Fibroblast of skin of right quadriceps (primary cell): ENCODE results near the gene SPTBN5.

Source experiments
- DNase-seq: peaks from one replicate; pipeline ENCODE4 v3.0.0-alpha.2; 2013

Gene SPTBN5

DNA sequence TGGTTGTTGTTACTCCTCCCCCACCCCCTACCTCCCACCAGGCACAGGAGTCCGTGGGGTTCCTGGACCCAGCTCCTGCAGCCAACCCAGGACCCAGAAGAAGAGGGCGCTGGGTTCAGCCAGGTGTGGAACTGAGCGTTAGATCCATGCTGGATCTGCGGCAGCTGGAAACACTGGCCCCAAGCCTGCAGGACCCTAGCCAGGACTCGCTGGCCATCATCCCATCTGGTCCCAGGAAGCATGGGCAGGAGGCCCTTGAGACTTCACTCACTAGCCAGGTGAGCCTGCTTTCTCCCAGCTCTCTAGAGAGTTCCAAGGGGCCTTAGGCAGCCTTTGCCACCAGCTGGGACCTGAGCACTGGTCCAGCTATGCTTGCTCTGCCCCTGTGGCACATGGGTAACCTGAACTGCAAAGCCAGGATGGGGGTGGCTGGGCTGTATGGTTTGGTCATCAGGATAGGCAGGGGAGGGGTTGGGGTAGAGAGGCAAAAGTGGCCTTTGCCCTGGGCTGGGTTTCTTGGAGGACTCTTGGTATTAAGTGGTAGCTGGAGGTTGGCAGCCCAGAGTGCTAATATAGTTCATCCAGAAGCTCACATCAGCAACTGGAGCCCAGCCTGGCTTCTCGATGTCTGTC, 72.9 kb downstream of the SPTBN5 start:
- no peak for DNase-seq

DNA sequence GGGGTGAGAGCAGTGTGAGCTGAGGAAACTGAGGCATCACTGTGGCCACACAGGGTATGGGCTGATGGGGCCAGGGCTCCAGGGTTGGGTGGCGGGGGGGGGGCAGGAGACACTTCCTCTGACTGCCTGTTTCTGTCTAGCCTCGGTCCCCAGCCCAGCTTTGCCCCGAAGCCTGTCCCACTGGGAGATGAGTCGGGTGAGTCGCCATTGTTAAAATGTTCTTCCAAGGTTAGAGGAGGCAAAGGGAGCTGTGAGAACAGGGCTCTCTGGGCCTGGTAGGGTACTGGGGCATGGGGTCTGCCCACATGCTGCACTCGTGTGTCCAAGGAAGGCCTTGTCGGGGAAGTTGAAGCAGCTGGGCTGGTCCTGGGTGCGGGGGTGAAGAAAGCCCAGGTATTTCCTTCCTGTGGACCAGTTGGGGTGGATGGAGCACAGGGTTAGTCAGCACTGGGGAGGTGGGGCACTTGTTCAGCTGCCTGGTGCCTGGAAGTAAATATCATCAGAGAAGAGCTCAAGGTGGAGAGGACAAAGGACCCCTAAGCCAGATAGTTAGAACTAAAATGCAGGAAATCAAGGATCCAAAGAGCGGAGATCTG, 74.3 kb downstream of the SPTBN5 start:
- peak; percentile 15 for DNase-seq

DNA sequence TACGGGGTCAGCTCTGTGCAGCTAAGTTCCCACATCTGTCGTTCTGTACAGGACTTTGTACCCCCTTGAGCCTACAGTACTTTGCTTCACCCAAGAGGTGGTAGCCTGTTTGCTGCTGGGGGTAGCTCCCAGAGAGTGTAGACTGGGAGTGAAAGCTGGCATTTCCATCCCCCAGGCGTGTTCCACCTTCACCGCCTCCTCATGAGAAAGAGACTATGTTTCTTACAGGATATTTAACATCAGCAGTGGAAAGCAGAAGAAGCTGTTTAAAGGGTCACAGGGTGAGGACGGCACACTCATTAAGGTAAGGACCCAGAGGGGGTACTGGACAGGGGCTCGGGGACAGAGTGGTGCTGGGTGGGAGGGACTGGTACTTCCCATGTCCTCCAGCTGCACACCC, 76.1 kb downstream of the SPTBN5 start:
- DNase-seq: no peak

DNA sequence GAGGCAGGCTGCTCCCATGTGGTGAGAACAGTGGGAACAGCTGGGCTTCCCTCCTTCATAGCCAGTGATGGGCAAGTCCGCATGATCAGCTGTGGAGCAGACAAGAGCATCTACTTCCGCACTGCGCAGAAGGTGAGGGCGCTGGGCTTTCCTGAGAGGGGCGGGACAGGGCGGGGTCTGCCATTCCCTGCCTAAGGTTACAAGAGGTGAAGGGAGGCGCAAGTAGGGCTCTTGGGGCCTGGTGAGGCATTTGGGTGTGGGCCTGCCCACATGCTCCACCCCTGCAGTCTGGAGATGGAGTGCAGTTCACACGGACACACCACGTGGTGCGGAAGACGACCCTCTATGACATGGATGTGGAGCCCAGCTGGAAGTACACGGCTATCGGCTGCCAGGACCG, 76.5 kb downstream of the SPTBN5 start:
- DNase-seq: no peak

DNA sequence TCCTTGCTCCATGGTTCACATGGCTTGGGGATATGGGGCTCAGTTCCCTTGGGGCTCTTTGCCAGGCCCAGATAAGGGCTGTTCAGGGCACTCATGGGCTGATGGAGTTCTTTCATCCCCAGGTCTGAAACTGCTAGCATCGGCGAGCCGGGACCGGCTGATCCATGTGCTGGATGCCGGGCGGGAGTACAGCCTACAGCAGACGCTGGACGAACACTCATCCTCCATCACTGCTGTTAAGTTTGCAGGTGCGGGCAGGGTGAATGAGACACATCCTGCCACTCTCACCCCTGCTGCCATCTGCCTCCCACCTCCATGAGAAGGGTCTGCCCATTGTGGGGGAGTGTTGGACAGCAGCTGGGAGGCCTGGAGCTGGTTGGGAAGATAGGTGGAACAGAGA, 77.1 kb downstream of the SPTBN5 start:
- DNase-seq: no peak

DNA sequence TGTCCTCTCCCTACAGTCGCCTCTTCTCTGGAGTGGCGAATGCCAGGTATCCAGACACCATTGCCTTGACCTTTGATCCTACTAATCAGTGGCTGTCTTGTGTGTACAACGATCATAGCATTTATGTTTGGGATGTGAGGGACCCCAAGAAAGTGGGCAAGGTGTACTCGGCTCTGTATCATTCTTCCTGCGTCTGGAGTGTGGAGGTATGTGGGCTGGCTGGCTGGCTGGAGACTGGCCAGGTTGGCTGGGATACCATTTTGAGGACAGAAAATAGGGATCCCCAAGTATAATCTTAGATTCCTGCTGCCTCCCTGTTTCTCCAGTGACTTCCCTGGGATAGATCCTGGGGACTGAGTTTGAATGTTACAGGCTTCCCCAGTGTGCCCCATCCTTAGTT, 79.3 kb downstream of the SPTBN5 start:
- no peak for DNase-seq

DNA sequence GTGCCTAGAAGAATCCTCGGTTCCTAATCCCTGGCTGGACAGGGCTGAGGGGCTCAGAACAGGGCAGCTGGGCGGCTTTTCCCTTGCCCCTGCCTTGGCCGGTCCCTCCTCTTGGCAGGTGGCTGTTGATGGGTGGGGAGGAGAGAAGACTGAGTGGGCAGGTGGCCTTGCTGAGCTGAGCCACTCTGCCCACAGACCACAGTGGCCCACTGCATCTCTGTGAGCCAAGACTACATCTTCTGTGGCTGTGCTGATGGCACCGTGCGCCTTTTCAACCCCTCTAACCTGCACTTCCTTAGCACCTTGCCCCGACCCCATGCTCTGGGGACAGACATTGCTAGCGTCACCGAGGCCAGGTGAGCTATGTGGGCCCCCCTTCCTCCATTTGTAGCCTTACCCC, 80.4 kb downstream of the SPTBN5 start:
- no peak for DNase-seq

DNA sequence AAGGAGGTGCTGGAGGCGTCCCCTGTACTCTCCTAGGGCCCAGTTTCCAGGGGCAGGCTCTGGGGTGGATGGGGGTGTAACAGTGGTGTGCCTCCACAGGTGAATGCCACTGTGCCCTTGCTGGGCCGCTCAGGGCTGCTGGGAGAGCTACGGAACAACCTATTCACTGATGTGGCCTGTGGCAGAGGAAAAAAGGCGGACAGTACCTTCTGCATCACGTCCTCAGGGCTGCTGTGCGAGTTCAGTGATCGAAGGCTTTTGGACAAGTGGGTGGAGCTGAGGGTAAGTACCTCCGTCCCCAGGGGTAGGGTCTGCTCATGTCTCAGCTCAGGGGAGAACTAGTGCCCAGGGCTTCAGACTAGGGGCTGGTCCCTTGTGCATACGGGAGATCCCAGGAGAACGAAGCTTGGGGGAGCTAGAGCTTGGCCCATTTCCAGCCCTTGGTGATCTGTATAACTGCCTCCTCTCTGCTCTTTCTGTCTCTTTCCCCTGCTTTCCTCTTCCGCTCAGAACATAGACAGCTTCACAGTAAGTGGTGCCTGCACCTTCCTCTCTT, 81.0 kb downstream of the SPTBN5 start:
- DNase-seq: no peak

DNA sequence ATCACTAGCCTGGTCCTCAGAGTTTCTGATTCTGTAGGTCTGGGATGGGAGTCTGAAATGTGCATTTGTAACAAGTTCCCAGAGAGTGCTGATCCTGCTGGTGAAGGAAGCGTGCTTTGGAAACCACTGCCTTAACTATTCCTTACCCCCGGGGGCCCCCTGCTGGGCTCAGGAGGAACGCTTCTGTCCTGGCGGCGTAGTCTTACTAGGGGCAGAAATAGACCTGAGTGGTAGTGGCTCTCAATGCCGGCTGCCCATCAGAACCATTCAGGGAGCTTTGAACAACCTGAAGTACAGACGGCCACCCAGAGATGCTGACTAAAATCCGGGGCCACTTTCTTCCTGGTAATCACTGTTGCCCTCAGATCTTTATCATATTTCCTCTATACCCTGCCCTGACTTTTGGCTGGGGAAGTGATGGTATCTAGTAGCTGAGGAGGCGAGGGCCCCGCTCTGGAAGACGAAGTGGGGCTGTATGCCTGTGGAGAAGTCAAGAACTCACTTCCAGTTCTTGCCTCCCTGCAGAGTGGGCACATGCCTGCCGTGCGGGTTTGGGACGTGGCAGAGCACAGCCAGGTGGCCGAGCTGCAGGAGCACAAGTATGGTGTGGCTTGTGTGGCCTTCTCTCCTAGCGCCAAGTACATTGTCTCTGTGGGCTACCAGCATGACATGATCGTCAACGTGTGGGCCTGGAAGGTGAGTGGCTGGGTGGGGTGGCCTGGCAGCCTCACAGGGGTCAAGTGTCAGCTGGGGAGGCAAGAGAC, 82.2 kb downstream of the SPTBN5 start:
- DNase-seq: peak; percentile 75

DNA sequence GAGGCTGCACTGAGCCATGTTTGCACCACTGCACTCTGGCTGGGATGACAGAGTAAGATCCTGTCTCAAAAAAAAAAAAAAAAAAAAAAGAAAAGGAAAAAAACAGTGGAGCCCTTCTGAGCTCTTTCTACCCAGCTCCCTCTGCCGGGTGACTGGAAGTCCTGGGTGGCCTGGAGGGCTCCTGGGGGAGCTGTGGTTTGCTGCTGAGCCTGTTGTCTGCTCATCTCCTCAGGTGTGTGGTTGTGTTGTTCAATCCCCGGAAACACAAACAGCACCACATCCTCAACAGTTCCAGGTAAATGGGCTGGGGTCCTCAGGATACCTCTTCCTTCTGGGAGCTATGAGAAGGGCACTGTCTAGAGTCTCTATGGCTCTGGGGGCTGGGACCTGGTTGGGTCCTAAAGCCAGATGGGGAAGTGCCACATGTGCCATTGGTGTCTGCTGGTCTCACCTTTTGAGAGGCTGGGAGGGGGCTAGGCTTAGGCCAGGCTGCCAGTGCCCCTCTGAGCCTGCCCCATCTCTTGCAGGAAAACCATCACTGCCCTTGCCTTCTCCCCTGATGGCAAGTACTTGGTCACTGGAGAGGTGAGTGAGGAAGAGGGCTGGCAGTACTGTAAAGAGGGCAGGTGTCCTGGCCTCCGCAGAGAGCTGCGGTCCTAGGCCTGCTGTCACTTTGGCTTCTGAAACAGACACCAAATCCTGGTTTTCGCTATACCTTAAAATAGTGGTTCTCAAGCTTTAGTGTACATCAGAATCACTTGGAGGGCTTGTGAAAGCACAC, 83.0 kb downstream of the SPTBN5 start:
- DNase-seq: no peak

DNA sequence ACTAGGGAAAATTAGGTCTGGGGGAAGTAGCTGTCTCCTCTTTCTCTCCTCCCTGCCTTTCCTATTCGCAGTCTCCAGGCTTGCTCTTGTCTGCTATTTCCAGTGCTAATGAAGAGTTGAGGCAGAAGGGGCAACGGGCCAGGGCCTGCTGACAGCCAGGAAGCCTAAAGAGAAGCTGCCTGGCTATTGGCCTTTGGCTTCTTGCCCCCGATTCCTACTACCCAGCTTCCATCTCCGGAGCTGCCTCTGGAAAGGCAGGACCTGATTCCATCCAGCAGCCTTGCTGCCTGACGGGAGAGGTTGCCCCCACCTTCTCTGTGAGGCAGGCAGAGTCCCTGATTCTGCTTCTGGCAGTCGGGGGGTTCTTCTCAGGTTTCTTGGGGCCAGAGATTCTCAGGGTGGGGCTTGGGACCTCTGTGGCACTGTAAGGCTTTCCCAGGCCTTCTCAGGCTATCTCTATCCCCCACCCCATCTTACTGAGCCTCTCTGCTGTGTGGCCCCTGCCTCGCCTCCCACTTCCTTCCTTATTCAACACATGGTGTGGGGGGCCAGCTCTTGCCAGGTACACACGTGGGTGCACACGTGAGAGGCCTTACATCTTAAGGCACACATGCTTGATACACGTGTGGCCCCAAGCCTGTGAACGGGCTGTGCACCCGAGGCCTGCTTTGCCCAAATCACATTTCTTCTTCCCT, 84.2 kb downstream of the SPTBN5 start:
- no peak for DNase-seq

DNA sequence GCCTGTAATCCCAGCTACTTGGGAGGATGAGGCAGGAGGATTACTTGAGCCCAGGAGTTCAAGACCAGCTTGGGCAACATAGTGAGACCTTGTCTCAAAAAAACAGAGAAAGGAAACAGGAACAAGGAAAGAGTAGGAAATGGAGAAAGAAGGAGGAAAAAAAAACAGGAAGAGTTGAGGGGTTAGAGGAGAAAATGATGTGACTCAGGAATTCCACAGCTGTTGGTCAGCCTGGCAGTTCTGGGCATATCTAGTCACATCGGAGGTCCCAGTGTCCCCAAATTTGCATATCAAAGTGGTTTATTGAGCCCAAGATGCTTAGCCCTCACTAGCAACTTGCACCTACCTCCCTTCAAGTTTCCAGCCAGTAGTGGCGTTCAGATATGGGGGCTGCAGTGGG, 84.7 kb downstream of the SPTBN5 start:
- DNase-seq: no peak

DNA sequence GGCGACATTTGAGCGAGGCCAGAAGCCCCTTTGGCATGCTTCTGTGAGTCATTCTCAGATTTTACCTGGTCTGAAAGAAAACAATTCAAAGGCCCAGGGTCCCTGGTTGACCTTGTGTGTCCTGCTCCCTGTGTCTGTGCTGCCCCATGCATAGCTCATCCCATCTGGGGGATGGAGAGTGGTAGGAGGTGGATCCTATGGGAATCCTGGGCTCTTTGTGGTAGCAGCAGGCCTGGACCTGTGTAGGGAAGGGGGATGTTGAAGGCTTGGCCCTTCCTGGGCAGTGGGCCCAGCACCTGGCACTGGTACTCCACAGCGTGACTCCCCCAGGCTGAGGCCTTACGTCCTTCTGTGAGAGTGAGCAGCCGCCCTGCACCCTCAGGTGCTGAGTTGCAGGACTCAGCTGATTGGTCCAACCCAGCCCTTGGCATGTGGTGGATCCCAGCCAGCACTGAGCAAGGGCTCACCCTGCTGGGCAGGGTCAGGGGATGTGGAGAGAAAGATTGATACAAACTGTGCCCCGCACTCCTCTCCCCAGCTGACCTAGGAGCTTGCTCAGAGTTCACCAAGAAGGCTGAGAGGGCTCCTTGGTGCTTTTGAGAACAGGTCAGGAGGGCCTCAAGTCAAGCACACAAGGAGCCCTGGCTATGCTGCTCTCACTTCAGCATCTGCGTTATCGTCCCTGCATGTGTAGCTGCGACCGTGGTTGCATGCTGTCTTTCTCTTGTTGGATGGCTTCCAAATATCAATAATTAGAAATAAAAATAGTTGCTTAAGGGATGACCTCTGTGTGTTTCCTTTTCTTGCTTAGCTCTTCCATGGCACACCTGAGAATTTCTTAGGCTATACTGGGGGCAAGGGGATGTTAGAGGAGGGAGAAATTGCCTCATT, 87.3 kb downstream of the SPTBN5 start:
- DNase-seq: no peak

DNA sequence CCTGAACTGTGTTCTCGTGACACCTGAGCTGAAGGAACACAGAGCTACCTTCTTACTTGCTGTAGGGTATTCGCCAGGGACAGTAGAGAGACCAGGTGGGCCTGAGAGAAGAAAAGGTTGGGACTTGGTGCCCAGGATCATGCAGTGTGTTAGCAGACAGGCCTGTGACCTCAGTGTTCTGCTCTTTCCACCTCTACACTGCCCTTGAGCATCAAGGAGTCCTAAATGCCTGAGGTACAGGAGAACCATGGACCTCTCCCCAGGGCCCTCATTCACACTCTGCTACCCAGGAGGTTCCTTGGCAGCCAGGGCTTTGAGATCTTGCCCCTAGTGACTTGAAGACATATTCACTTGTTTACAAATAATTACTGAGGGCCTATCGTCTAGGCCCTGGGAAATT, 88.1 kb downstream of the SPTBN5 start:
- DNase-seq: no peak

DNA sequence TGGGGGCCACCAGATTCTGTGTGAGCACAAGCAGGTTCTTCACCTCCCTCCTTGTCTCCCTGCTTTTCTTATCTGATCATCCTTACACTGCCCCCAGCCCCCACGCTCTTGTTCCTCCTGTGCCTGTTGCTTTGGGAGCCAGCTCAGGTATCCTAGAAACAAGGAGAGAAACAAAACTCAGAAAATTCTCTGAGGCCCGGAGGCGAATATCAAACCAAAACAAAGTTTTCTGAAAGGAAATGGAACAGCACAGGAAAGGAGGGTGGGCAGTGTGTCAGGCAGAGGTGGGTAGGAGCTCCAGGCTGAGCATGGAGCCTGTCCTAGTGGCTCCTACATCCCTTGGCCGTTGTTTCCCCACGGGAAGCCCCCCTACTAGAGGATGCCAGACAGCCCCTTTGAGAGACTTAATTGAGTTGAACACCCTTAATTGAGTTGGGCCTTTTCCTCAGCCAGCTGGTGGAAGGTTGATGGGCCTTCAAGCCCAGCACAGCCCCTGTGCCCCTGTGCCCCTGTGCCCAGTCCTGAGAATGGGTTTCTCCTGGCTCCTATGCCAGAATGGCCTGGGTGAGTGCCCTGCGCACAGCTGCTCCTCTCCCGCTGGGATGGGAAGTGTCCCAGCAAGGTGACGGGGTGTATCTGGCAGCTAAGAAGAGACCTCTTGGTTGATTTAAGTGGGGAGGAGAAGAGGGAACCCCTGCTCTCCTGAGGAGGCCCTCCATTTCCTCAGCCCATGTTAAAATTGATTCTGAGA, 88.8 kb downstream of the SPTBN5 start:
- DNase-seq: no peak

DNA sequence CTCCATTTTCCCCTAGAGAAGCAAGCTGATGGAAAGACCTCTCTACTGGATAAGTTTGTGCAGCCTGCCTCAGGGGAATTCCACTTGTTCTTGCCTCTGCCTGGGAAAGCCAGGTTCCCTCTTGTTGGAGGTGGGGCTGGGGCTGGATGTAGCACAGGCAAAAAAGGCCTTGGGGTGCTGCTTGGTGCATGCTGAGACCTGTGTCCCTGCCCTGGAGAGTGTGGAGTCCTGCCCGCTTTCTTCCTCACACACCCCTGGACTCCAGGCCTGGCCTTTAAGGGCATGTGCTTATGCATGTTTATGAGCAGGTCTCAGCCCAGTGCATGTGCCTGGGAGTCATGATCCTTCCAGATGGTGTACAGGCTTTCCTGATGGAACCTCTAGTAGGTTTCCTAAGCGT, 89.5 kb downstream of the SPTBN5 start:
- no peak for DNase-seq

DNA sequence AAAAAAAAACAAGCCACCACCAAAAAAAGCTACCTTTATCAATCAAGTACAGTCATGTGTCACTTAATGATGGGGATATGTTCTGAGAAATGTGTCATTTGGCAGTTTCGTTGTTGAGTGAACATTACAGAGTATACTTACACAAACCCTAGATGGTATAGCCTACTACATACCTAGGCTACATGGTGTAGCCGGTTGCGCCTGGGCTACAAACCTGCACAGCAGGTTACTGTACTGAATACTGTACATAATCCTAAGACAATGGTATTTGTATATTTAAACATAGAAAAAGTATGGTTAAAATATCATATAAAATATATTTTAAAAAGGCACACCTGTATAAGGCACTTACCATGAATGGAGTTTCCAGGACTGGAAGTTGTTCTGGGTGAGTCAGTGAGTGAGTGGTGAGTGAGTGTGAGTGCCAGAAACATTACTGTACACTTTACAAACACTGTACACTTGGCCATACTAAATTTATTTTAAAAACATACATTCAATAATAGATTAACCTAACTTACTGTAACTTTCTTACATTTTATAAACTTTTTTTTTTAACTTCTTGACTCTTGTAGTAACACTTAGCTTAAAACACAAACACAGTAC, 91.9 kb downstream of the SPTBN5 start:
- DNase-seq: peak; percentile 32

DNA sequence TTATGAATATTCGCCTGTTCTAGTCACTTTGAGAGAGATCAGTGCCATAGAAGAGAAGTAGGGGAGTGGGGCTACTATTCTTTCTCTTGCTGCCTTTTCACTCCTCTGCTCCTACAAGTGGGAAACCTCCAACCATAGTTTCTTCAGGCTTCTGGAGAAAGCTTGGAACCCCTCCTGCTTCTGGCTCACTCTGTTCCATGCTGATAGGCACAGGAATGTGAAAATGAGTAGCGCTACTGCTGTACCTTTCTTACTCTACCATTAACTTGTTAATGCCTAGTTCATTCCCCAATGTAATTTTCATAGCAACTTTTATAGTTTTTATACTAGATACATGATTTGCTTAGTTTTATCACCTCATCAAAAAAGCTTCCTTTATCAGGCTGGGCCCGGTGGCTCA, 92.7 kb downstream of the SPTBN5 start:
- no peak for DNase-seq

DNA sequence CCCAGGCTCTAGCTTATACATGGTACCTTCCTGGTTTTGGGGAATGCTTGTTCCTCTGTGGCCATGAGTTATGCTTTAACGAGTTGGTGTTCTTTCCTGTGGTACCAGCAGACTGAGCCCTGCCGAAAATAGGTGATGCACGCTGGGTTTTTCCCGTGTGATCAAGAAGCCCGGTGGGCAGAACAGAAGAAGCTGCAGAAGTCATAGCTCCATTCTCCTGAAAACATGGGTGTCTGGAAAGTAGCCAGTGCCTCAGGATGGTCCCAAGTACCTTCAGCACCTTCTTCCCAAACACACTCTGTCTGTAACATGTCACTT, 94.4 kb downstream of the SPTBN5 start:
- DNase-seq: no peak

DNA sequence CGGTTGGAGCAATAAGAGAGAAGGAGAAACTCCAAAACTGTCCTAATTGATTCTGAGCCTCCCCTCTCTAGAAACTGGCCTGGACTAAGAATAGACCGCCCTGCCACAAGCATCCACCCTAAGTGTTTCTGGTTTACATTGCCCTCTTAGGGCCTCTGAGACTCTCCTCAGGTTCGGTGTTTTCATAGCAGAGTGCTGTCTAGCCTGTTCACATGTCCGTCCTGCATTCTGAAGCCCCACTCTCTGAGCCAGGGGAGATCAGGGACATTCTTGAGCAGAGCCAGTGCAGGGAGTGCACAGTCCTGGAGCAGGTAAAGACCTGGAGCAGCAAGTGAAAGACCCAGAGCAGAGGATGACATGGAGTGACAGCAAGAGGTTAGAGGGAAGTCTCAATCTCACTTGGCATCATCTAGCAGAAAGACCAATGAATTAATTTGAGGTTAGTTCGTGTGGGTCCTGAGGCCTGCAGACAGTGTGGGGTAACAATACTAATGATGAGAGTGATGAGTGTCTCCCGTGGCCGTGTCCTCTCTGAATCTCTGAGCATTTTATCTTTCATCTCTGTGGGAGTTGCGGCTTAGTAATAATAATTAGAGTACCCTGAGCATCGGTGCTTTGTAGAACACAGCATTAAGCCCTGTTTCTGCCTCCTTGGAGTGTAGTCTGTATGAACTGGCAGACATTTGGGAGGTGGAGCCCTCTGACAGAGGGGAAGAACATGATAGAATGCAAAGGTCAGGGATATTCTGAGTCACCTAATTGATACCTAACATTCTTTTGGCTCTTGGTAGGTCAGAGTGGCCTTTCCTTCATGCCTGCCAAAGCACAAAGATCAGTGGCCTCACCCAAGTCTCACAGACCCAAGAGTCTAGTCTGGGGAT, 95.0 kb downstream of the SPTBN5 start:
- DNase-seq: no peak
